PC-9 (cell line): ENCODE measurements around the gene SLC22A13.

Experiments
- EZH2 ChIP-seq: fragments of 200-600 bp; sonication (generic); IDR thresholded peaks from 2 replicates; pipeline ENCODE4 v1.8.0; 2017; ENCODE audit warnings: antibody characterized with exemption, low read depth
- TF ChIP-seq, protein P1 (sequence below): fragments of 200-600 bp; sonication (generic); conservative IDR thresholded peaks from 2 replicates; pipeline ENCODE4 v1.6.1; 2017; ENCODE audit warnings: mixed run types, antibody characterized with exemption, mild to moderate bottlenecking, moderate library complexity

DNA sequence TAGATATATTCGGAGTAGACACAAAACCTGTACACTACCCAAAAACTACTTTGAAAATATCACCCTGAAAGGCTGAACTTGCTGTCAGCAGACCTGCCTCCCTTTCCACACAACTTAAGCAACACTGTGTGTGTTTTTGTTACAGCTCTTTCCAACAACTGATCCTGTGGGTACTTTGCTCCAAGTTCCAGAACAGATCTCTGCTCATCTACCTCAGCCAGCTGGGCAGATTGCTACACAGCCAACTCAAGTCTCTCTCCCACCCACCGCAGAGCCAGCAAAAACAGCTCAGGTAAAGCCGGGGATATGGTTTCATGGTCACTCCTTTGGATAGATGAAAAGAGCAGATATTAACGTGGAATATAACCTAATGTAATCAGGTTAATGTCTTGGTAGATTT is 19.7 kb upstream of the SLC22A13 start:
- TF ChIP-seq, protein P1, sequence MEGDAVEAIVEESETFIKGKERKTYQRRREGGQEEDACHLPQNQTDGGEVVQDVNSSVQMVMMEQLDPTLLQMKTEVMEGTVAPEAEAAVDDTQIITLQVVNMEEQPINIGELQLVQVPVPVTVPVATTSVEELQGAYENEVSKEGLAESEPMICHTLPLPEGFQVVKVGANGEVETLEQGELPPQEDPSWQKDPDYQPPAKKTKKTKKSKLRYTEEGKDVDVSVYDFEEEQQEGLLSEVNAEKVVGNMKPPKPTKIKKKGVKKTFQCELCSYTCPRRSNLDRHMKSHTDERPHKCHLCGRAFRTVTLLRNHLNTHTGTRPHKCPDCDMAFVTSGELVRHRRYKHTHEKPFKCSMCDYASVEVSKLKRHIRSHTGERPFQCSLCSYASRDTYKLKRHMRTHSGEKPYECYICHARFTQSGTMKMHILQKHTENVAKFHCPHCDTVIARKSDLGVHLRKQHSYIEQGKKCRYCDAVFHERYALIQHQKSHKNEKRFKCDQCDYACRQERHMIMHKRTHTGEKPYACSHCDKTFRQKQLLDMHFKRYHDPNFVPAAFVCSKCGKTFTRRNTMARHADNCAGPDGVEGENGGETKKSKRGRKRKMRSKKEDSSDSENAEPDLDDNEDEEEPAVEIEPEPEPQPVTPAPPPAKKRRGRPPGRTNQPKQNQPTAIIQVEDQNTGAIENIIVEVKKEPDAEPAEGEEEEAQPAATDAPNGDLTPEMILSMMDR, result no peak
- TF ChIP-seq EZH2, result no peak
